GM12878 (cell line): ENCODE results near the gene MYH10. TPM values are rescaled to one million over a fixed set of nuclear protein-coding genes. Genes with fewer than 3 reads are reported as not detected.

Experiments
- ATAC-seq: fragments of 200-7000 bp; cut with Tn5 transposase; 3 replicates; pipeline ENCODE4 v1.9.1; 2020; ENCODE audit warnings: mild to moderate bottlenecking, moderate library complexity
- BruUV-seq: library from RNA; stranded (reverse); fragments of 400-500 nt; replicated peaks from 2 replicates; lab custom pipeline; 2021; lab: Mats Ljungman, UMichigan
- CTCF ChIA-PET: fragments of 300-600 bp; sonication (Branson Sonifier 250); formaldehyde crosslinking; extraction: SDS; loops from one replicate; lab custom pipeline; 2021; ENCODE audit warnings: inconsistent platforms; lab: Yijun Ruan, JAX
- POLR2A ChIA-PET: fragments of 350-600 bp; formaldehyde crosslinking; extraction: SDS; loops from one replicate; lab custom pipeline; 2021; ENCODE audit warnings: inconsistent platforms; lab: Charles Lee
- RAD21 ChIA-PET: fragments of 300-600 bp; sonication (Branson Sonifier 250); formaldehyde crosslinking; loops from one replicate; lab custom pipeline; 2023; ENCODE audit warnings: antibody characterized with exemption; ENCODE audit not compliant: unreplicated experiment; lab: Charles Lee
- SMC1A ChIA-PET: fragments of 300-600 bp; sonication (Branson Sonifier 250); formaldehyde crosslinking; loops from one replicate; lab custom pipeline; 2023; ENCODE audit not compliant: unreplicated experiment, uncharacterized antibody; lab: Charles Lee
- DNase-seq: peaks from one replicate; pipeline ENCODE4 v3.0.0-alpha.2; 2011; ENCODE audit warnings: low read depth, low spot score
- FAIRE-seq: peaks from 3 replicates; lab custom pipeline; 2011; peaks lifted over from hg19 to GRCh38; lab: Jason Lieb, UNC
- H2AFZ ChIP-seq: 2 replicates; pipeline ENCODE4 v1.6.0; 2011; ENCODE audit warnings: low read depth, low read length, control low read depth; ENCODE audit not compliant: control insufficient read depth
- H3K27ac ChIP-seq: 2 replicates; pipeline ENCODE4 v1.5.1; 2011; ENCODE audit warnings: control low read depth; ENCODE audit not compliant: control insufficient read depth, insufficient read depth
- H3K27me3 ChIP-seq, 2 experiments: replicated peaks in 1 of 2; 2 replicates each; pipeline versions ENCODE4 v1.6.0 to v1.6.1; 2011; ENCODE audit warnings: low read length in 1 of 2; ENCODE audit not compliant: control insufficient read depth in 2 of 2, insufficient read depth in 2 of 2
- H3K36me3 ChIP-seq, 2 experiments: 2 replicates each; pipeline ENCODE4 v1.5.1; 2011; ENCODE audit warnings: low read length in 1 of 2; ENCODE audit not compliant: control insufficient read depth in 2 of 2, insufficient read depth in 2 of 2
- H3K4me1 ChIP-seq: 2 replicates; pipeline ENCODE4 v1.6.1; 2011; ENCODE audit warnings: mild to moderate bottlenecking, low read length, moderate library complexity, mixed read lengths; ENCODE audit not compliant: control insufficient read depth, insufficient read depth
- H3K4me2 ChIP-seq: 2 replicates; pipeline ENCODE4 v1.6.0; 2011; ENCODE audit warnings: control low read depth; ENCODE audit not compliant: control insufficient read depth, insufficient read depth
- H3K4me3 ChIP-seq: fragments of 200-600 bp; sonication (generic); 2 replicates; pipeline ENCODE4 v1.5.1; 2016
- H3K79me2 ChIP-seq: 2 replicates; pipeline ENCODE4 v1.6.0; 2011; ENCODE audit warnings: low read length; ENCODE audit not compliant: control insufficient read depth, insufficient read depth
- H3K9ac ChIP-seq: 2 replicates; pipeline ENCODE4 v1.8.0; 2011; ENCODE audit warnings: low read length, control low read depth, mixed read lengths; ENCODE audit not compliant: control insufficient read depth, insufficient read depth
- H3K9me3 ChIP-seq: replicated peaks from 3 replicates; pipeline ENCODE4 v1.5.1; 2011; ENCODE audit warnings: mild to moderate bottlenecking, low read length; ENCODE audit not compliant: control insufficient read depth, insufficient read depth
- H4K20me1 ChIP-seq: 2 replicates; pipeline ENCODE4 v1.6.0; 2011; ENCODE audit not compliant: control insufficient read depth, insufficient read depth
- E2F4 ChIP-seq: IDR thresholded peaks from 2 replicates; pipeline ENCODE4 v1.6.1; 2012; ENCODE audit warnings: low read depth, low read length, improper control_type of control experiment
- GABPA ChIP-seq: IDR thresholded peaks from 2 replicates; pipeline ENCODE4 v1.6.1; 2014; ENCODE audit warnings: antibody characterized with exemption, low read depth, mild to moderate bottlenecking, inconsistent platforms
- HDAC6 ChIP-seq: fragments of 200-600 bp; sonication (generic); IDR thresholded peaks from one replicate; pipeline ENCODE4 v1.8.0; 2017; ENCODE audit warnings: antibody characterized with exemption; ENCODE audit not compliant: unreplicated experiment
- HDGF ChIP-seq: fragments of 450-650 bp; IDR thresholded peaks from 2 replicates; pipeline ENCODE4 v1.6.1; 2016; ENCODE audit warnings: antibody characterized with exemption
- IKZF2 ChIP-seq, 2 experiments: fragments of 450-650 bp; IDR thresholded peaks; 2 replicates each; pipeline ENCODE4 v1.6.1; 2017; ENCODE audit warnings: mild to moderate bottlenecking in 2 of 2, moderate library complexity in 2 of 2
- IRF5 ChIP-seq: fragments of 450-650 bp; IDR thresholded peaks from 2 replicates; pipeline ENCODE4 v1.6.1; 2017; ENCODE audit warnings: borderline replicate concordance
- JUNB ChIP-seq: IDR thresholded peaks from 2 replicates; pipeline ENCODE4 v1.6.1; 2016; ENCODE audit warnings: antibody characterized with exemption, mild to moderate bottlenecking
- JUND ChIP-seq: IDR thresholded peaks from 2 replicates; pipeline ENCODE4 v1.6.1; 2012; ENCODE audit warnings: low read depth, mild to moderate bottlenecking, low read length, improper control_type of control experiment, moderate library complexity
- MEF2B ChIP-seq: fragments of 450-650 bp; IDR thresholded peaks from 2 replicates; pipeline ENCODE4 v1.6.1; 2018; ENCODE audit warnings: mild to moderate bottlenecking, moderate library complexity; ENCODE audit not compliant: partially characterized antibody, poor library complexity, severe bottlenecking
- MYB ChIP-seq: fragments of 150-350 bp; IDR thresholded peaks from 2 replicates; pipeline ENCODE4 v1.6.1; 2014; ENCODE audit warnings: mild to moderate bottlenecking, low read depth, low read length, borderline replicate concordance
- NFXL1 ChIP-seq: fragments of 450-650 bp; IDR thresholded peaks from 2 replicates; pipeline ENCODE4 v1.6.1; 2017; ENCODE audit warnings: antibody characterized with exemption, mild to moderate bottlenecking, borderline replicate concordance
- RCOR1 ChIP-seq: conservative IDR thresholded peaks from 2 replicates; pipeline ENCODE4 v1.6.1; 2012; ENCODE audit warnings: low read depth, low read length, improper control_type of control experiment
- RELA ChIP-seq: fragments of 450-650 bp; IDR thresholded peaks from 2 replicates; pipeline ENCODE4 v1.8.0; 2014; ENCODE audit warnings: borderline replicate concordance; ENCODE audit not compliant: partially characterized antibody
- YBX1 ChIP-seq: fragments of 450-650 bp; IDR thresholded peaks from 2 replicates; pipeline ENCODE4 v1.6.1; 2016; ENCODE audit warnings: antibody characterized with exemption
- ZBTB40 ChIP-seq: fragments of 450-650 bp; IDR thresholded peaks from 2 replicates; pipeline ENCODE4 v1.6.1; 2016; ENCODE audit warnings: mild to moderate bottlenecking, moderate library complexity, borderline replicate concordance
- ZZZ3 ChIP-seq: IDR thresholded peaks from 2 replicates; pipeline ENCODE4 v1.6.1; 2011; ENCODE audit warnings: low read depth; ENCODE audit not compliant: control insufficient read depth, insufficient read length
- WGBS: methylation state at CpG from one replicate; pipeline ENCODE4 v1.1.6; 2016; ENCODE audit warnings: low lambda C conversion rate; ENCODE audit not compliant: insufficient replicate concordance, insufficient coverage; ENCODE audit errors: missing lambda C conversion rate; 5-methylcytosine and 5-hydroxymethylcytosine counted together
- in situ Hi-C: fragments of 300-500 bp; cut with MboI; formaldehyde crosslinking; loops from 9 replicates; pipeline ENCODE4 v1.14.3; 2018; ENCODE audit warnings: mixed read lengths
- intact Hi-C: fragments of 100-400 bp; cut with micrococcal nuclease; formaldehyde crosslinking; loops from one replicate; pipeline ENCODE4 v1.14.2; 2022; ENCODE audit not compliant: unreplicated experiment
- polyA plus RNA-seq, 11 experiments: library from polyadenylated mRNA; depleted of rRNA in 4 of 11; unstranded in 6 of 11; stranded (reverse) in 5 of 11; fragments of >200 nt; fragmentation: Nextera tagmentation in 4 of 11; fragmentation: Illumina TruSeq in 1 of 11; extraction: Ambion mirVana in 4 of 11; extraction: Trizol in 1 of 11; gene quantifications; 1 replicate in 1 of 11; 2 replicates in 10 of 11; pipeline versions ENCODE4 v1.2.1 to v1.2.3, GENCODE V29; 2011 to 2016; ENCODE audit warnings: inconsistent platforms in 2 of 11, missing spikeins in 2 of 11, low read depth in 1 of 11
- total RNA-seq, 4 experiments: library from RNA; depleted of rRNA in 3 of 4; stranded (reverse); fragments of >200 nt in 3 of 4; fragmentation: Illumina TruSeq in 1 of 4; extraction: Trizol in 1 of 4; gene quantifications; 2 replicates each; pipeline versions ENCODE4 v1.2.1 to v1.2.3, GENCODE V29; 2013 to 2021

Gene MYH10
- total and polyA plus RNA-seq, 10 of the 15 experiments (the other 5 are each of a cell fraction or from before 2014, with no cell fraction given) = 0.33 to 7.1 (median 1.0) TPM

GRCh38 chr17:8447799-8448198 lies 182.7 kb downstream of the MYH10 start:
- intact Hi-C loops = no loop called here
- H2AFZ ChIP-seq = no peak overlapping the region
- H3K27me3 ChIP-seq = no peaks in the 10 kb centered on the region
- CTCF ChIA-PET = no interaction called here
- H3K9me3 ChIP-seq = no peaks in the 10 kb centered on the region
- 0 out of 2 replicates have a peak, but pooled peaks cover 2% of the 10 kb centered on the region for H4K20me1 ChIP-seq
- FAIRE-seq (no peak), ATAC-seq (no peak), DNase-seq (no peak)
- H3K4me1 ChIP-seq = no peaks in the 10 kb centered on the region
- no peak overlapping the region for H3K4me2 ChIP-seq
- no peak overlapping the region for H3K27ac ChIP-seq
- no peak overlapping the region for H3K9ac ChIP-seq
- no peak overlapping the region for H3K4me3 ChIP-seq
- in situ Hi-C loops = no loop called here
- no TSS peak for BruUV-seq
- RAD21 ChIA-PET = no interaction called here
- H3K79me2 ChIP-seq = peaks cover 5% of the 10 kb centered on the region
- POLR2A ChIA-PET = interaction anchor here (1.6 kb wide), 1 partner anchor 10 kb away, joined by 7 read pairs; no protein-coding TSS in a partner anchor
- no peak for TF ChIP-seq RCOR1
- no peak for TF ChIP-seq IRF5
- no peak for TF ChIP-seq IKZF2 (IDR thresholded peaks at IDR 0.05)
- TF ChIP-seq JUND = no peak
- TF ChIP-seq YBX1 = no peak
- no peak for TF ChIP-seq ZZZ3
- no peak for TF ChIP-seq MYB
- no peak for TF ChIP-seq MEF2B
- no peak for TF ChIP-seq HDGF
- no peak for TF ChIP-seq ZBTB40
- TF ChIP-seq HDAC6 = no peak
- TF ChIP-seq E2F4 = no peak
- TF ChIP-seq RELA = no peak
- no peak for TF ChIP-seq JUNB
- no peak for TF ChIP-seq NFXL1
- no peak for TF ChIP-seq GABPA
- 99% methylated on average over 4 of the region's 4 CpGs for WGBS
- H3K36me3 ChIP-seq = peaks cover 2 to 37% of the 10 kb centered on the region in 2 experiments
- SMC1A ChIA-PET = interaction anchor here (1.9 kb wide), 1 partner anchor 10 kb away, joined by 6 read pairs; no protein-coding TSS in a partner anchor
